ENCODE measurements around the gene GPR55. TPM values are rescaled to one million over a fixed set of nuclear protein-coding genes. Genes with fewer than 3 reads are reported as not detected.

GPR55 gene
- total and polyA plus RNA-seq, 2 of the 4 experiments (the other 2 are of a cell fraction): 0.03 TPM; not detected in 1

- no peaks in the 10 kb centered on the region for H3K36me3 ChIP-seq (ENCODE audit: control insufficient read depth, insufficient read depth, low read length)
- dilution Hi-C loops (cut with HindIII; ENCODE audit: low sequenced_read_pairs, unreplicated experiment): no loop called here
- ChIA-PET CTCF (no interaction called here), POLR2A (ENCODE audit: unreplicated experiment) (no interaction called here)
- no TSS peak for BruUV-seq (replicated peaks)
- no peaks in the 10 kb centered on the region; the same call in 1 of the 2 replicates for H3K9me1 ChIP-seq (ENCODE audit: insufficient read depth, low read length)
- H3K56ac ChIP-seq (ENCODE audit: extremely low read depth, insufficient read depth, low read length): no peak overlapping the region
- no peak overlapping the region for H3K9ac ChIP-seq (ENCODE audit: low read depth, low read length)
- intact Hi-C loops (cut with micrococcal nuclease): no loop called here
- no peak overlapping the region for H2BK5ac ChIP-seq (ENCODE audit: low read depth, low read length, poor library complexity, severe bottlenecking)
- H4K5ac ChIP-seq (ENCODE audit: low read depth, low read length): no peak overlapping the region
- H3K4ac ChIP-seq (ENCODE audit: low read depth, low read length): no peak overlapping the region
- H4K20me1 ChIP-seq (ENCODE audit: insufficient read depth, low read length): no peaks in the 10 kb centered on the region
- no peak overlapping the region for H3K4me2 ChIP-seq (ENCODE audit: low read depth, low read length)
- H3K9me3 ChIP-seq (ENCODE audit: control insufficient read depth, insufficient read depth, low read length): peaks cover 2% of the 10 kb centered on the region; the same call in 1 of the 2 replicates
- no peak overlapping the region for H3K23ac ChIP-seq (ENCODE audit: low read depth, low read length)
- no peak overlapping the region for H3K27ac ChIP-seq (ENCODE audit: insufficient read depth, low read length)
- TF ChIP-seq BHLHE40 (IDR thresholded peaks at IDR 0.05; ENCODE audit: low read depth, low read length): no peak
- no peak for TF ChIP-seq SMC3 (IDR thresholded peaks at IDR 0.05; ENCODE audit: low read depth, low read length)
- TF ChIP-seq FOS (IDR thresholded peaks at IDR 0.05; ENCODE audit: low read depth, low read length): no peak
- no peak for TF ChIP-seq RFX5 (IDR thresholded peaks at IDR 0.05; ENCODE audit: low read depth, low read length)
- no peak for TF ChIP-seq CEBPB (IDR thresholded peaks at IDR 0.05; ENCODE audit: low read depth, low read length)
- no peak for TF ChIP-seq MAFK (IDR thresholded peaks at IDR 0.05; ENCODE audit: low read depth, low read length)
- no peak for TF ChIP-seq MXI1 (IDR thresholded peaks at IDR 0.05; ENCODE audit: borderline replicate concordance, low read depth, low read length)
- no peak for TF ChIP-seq CTCF (conservative IDR thresholded peaks at IDR 0.05; ENCODE audit: low read depth, low read length)
- TF ChIP-seq MAZ (IDR thresholded peaks at IDR 0.05; ENCODE audit: borderline replicate concordance, low read depth, low read length): no peak
- no peak for TF ChIP-seq POLR2A (IDR thresholded peaks at IDR 0.05; ENCODE audit: low read depth, low read length)
- no peak for TF ChIP-seq USF2 (IDR thresholded peaks at IDR 0.05; ENCODE audit: low read depth, low read length)
- no peak for TF ChIP-seq RCOR1 (IDR thresholded peaks at IDR 0.05; ENCODE audit: insufficient replicate concordance, low read length)
- no peak for TF ChIP-seq NFE2L2 (IDR thresholded peaks at IDR 0.05; ENCODE audit: low read depth, low read length)
- TF ChIP-seq RAD21 (IDR thresholded peaks at IDR 0.05; ENCODE audit: low read length): no peak
- TF ChIP-seq ELK1 (IDR thresholded peaks at IDR 0.05; ENCODE audit: borderline replicate concordance, low read depth, low read length): no peak
- TF ChIP-seq CHD1 (IDR thresholded peaks at IDR 0.05; ENCODE audit: low read depth, low read length): no peak
- peaks cover 48% of the 10 kb centered on the region for H3K27me3 ChIP-seq (ENCODE audit: control insufficient read depth, insufficient read depth, low read length)
- DNase-seq (no peak), ATAC-seq (ENCODE audit: low read depth) (no peak)
- H2BK120ac ChIP-seq (ENCODE audit: low read depth, low read length): no peak overlapping the region
- no peak overlapping the region for H3K18ac ChIP-seq (ENCODE audit: low read depth, low read length)
- no peak overlapping the region for H2BK15ac ChIP-seq (ENCODE audit: low read depth, low read length)
- no peak overlapping the region for H3K4me3 ChIP-seq (ENCODE audit: insufficient read depth, low read depth, low read length)
- H2BK20ac ChIP-seq (ENCODE audit: low read depth, low read length): no peak overlapping the region
- H3K4me1 ChIP-seq (ENCODE audit: control insufficient read depth, insufficient read depth, low read length): no peaks in the 10 kb centered on the region
- no peak overlapping the region for H2AK9ac ChIP-seq (replicated peaks; ENCODE audit: low read depth, low read length, poor library complexity)
- 53% methylated on average over 3 of the region's 6 CpGs; no CpG with 5 or more reads in 1 of the 2 experiments for WGBS, 2 experiments (ENCODE audit: extremely low coverage in 2 of 2, insufficient read length in 1 of 2)
- H2AK5ac ChIP-seq (ENCODE audit: low read depth, low read length): no peak overlapping the region
- H3K79me1 ChIP-seq (ENCODE audit: low read depth in 1 of 2, low read length in 2 of 2): no peaks in the 10 kb centered on the region
- H3K14ac ChIP-seq (replicated peaks; ENCODE audit: low read depth, low read length): no peak overlapping the region
- H4K8ac ChIP-seq (ENCODE audit: low read depth in 2 of 2, low read length in 2 of 2): no peak overlapping the region
- in situ Hi-C loops (cut with MboI; ENCODE audit: low sequenced_read_pairs): no loop called here
- no peak overlapping the region for H2AFZ ChIP-seq (replicated peaks; ENCODE audit: low read length, poor library complexity)
- no peak overlapping the region for H4K91ac ChIP-seq (ENCODE audit: insufficient read depth, low read depth, low read length)
Measured at GRCh38 chr2:230893338-230893737, 31.7 kb downstream of the GPR55 start.

All from IMR-90 (cell line).